ENCODE results near the gene IRF2. TPM values are rescaled to one million over a fixed set of nuclear protein-coding genes. Genes with fewer than 3 reads are reported as not detected.

The IRF2 gene
- total RNA-seq, 1 donor from 2014 or later, result 44.0 TPM

DNA sequence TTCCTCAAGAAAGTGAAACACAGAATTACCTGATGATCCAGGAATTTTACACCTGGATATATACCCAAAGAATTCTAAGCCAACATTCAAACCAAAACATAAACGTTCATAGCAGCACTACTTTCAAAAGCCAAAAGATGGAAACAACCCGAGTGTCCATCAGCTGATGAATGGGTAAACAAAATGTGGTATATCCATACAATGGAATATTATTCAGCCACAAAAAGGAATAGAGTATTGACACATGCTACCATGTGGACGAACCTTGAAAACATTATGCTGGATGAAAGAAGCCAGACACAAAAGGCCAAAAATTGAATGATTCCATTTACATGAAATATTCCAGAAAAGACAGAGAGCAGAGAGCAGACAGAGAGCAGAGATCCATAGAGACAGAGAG, 52.0 kb downstream of the IRF2 start:
- DNase-seq (no peak), ATAC-seq (no peak)
- intact Hi-C loops (cut with DNase I), result no loop called here
- TF ChIP-seq, protein P1, sequence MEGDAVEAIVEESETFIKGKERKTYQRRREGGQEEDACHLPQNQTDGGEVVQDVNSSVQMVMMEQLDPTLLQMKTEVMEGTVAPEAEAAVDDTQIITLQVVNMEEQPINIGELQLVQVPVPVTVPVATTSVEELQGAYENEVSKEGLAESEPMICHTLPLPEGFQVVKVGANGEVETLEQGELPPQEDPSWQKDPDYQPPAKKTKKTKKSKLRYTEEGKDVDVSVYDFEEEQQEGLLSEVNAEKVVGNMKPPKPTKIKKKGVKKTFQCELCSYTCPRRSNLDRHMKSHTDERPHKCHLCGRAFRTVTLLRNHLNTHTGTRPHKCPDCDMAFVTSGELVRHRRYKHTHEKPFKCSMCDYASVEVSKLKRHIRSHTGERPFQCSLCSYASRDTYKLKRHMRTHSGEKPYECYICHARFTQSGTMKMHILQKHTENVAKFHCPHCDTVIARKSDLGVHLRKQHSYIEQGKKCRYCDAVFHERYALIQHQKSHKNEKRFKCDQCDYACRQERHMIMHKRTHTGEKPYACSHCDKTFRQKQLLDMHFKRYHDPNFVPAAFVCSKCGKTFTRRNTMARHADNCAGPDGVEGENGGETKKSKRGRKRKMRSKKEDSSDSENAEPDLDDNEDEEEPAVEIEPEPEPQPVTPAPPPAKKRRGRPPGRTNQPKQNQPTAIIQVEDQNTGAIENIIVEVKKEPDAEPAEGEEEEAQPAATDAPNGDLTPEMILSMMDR (IDR thresholded peaks at IDR 0.05), result no peak
- Histone ChIP-seq H3K9me3 (no peaks in the 10 kb centered on the region), H3K4me1 (peaks cover 37% of the 10 kb centered on the region), H3K27me3 (no peaks in the 10 kb centered on the region), H3K27ac (no peak overlapping the region), H3K4me3 (no peak overlapping the region), H3K36me3 (peaks cover 50% of the 10 kb centered on the region)

DNA sequence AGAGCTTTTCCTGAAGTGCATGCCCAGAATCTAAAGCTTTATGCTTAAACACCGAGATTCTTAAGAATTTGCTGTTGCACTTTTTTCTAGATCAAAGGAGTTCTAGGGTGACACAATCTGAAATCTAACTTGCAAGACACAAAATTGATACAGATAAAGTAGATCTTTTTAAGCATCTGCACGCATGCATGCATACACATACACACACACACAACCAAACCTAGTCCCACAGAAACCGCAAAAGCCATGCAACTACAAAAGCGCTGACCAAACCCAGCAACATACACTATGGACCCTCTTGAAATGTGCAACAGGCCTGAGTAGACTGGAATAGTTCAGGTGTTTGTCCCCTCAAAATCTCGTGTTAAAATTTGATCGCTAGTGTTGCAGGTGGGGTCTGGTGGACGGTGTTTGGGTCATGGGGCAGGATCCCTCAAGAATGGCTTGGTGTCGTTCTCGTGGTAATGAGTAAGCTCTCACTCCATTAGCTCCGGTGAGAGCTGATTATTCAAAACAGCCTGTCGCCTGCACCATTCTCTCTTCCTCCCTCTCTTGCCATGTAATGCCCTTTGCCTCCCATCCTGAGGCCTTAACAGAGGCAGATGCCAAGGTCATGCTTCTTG, 52.7 kb downstream of the IRF2 start:
- peaks cover 43% of the 10 kb centered on the region for H3K36me3 ChIP-seq
- intact Hi-C loops (cut with DNase I), result no loop called here
- peaks cover 38% of the 10 kb centered on the region for H3K4me1 ChIP-seq
- no peak overlapping the region for H3K27ac ChIP-seq
- DNase-seq, result no peak
- H3K4me3 ChIP-seq, result no peak overlapping the region
- H3K27me3 ChIP-seq, result no peaks in the 10 kb centered on the region
- no peak for ATAC-seq
- no peaks in the 10 kb centered on the region for H3K9me3 ChIP-seq
- TF ChIP-seq, protein P1 (IDR thresholded peaks at IDR 0.05), result no peak

DNA sequence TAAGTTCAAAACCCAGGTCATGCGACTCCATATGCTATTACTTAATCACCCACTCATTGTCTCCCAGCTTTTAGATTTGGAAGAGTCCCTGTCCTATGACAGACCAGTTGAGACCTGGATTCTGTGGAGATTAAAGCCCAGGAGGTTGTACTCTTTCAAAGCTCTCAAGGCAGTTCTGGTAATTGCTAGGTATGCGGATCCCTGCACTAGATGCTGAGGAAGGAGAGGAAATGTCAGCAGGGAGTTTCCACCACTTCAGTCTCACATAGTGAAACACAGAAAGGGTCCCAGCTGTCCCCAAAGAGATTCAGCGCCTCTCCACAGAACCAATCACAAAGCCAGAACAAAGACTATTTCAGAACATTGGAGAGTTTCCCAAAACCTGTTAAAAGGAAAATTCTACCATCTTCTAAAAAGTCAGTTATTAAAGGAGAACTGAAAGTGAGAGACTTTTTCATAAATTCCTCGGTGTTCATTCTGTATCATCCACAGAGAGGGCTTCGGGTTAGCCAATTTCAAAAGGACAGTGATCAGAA, 53.4 kb downstream of the IRF2 start:
- Histone ChIP-seq H3K9me3 (no peaks in the 10 kb centered on the region), H3K36me3 (peaks cover 41% of the 10 kb centered on the region), H3K27me3 (no peaks in the 10 kb centered on the region), H3K4me3 (no peak overlapping the region), H3K4me1 (peaks cover 42% of the 10 kb centered on the region), H3K27ac (no peak overlapping the region)
- DNase-seq (no peak), ATAC-seq (no peak)
- TF ChIP-seq, protein P1 (IDR thresholded peaks at IDR 0.05), result no peak
- intact Hi-C loops (cut with DNase I), result no loop called here

DNA sequence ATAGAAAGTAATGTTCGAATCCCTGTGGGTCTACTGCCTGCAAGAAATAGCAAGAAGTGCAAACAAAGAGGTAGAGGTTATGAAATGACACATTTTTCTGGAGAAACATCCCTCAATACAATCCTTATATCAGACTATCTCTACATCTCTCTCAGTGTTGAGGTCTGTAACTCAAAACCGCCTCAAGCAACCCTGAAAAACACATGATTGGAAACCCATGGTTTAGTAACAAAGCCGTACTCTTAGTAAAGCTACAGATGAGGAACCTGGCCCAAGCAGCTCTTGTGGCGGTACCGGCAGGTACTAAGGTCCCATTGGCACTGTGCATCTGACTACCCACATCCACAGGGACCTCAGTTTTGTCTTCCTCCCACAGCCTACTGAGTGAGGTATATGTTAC, 53.9 kb downstream of the IRF2 start:
- no peak for ATAC-seq
- DNase-seq, result no peak
- Histone ChIP-seq H3K9me3 (no peaks in the 10 kb centered on the region), H3K27me3 (no peaks in the 10 kb centered on the region), H3K4me3 (no peak overlapping the region), H3K27ac (no peak overlapping the region), H3K4me1 (peaks cover 39% of the 10 kb centered on the region), H3K36me3 (peaks cover 41% of the 10 kb centered on the region)
- intact Hi-C loops (cut with DNase I), result no loop called here
- TF ChIP-seq, protein P1 (IDR thresholded peaks at IDR 0.05), result no peak

DNA sequence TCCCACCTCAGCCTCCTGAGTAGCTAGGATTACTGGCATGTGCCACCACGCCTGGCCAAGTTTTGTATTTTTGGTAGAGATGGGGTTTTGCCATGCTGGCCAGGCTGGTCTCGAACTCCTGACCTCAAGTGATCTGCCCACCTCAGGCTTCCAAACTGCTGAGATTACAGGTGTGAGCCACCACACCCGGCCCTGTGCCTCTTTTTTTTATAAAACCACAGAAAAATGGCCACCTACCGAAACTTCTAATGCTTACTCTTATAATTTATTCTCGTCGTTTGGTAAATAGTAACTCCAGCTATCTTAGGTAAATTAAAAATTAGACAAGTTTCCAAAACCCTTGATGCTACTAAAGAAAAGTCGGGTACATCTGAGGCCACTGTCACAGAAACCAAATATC, 54.4 kb downstream of the IRF2 start:
- Histone ChIP-seq H3K27ac (no peak overlapping the region), H3K4me3 (no peak overlapping the region), H3K9me3 (no peaks in the 10 kb centered on the region), H3K4me1 (peaks cover 35% of the 10 kb centered on the region), H3K36me3 (peaks cover 41% of the 10 kb centered on the region), H3K27me3 (no peaks in the 10 kb centered on the region)
- DNase-seq, result no peak
- no peak for ATAC-seq
- intact Hi-C loops (cut with DNase I), result no loop called here
- TF ChIP-seq, protein P1 (IDR thresholded peaks at IDR 0.05), result no peak

All from upper lobe of right lung (tissue), 1 donor.